GM23338 (cell line): ENCODE results near the gene CCDC184.

ENCODE experiments used
- CREB1 ChIP-seq: fragments of 250-450 bp; sonication (Bioruptor Pico); IDR thresholded peaks from 2 replicates; pipeline ENCODE4 v1.5.0; 2020; ENCODE audit warnings: low read depth, mild to moderate bottlenecking, moderate library complexity
- CTCF ChIP-seq, 2 experiments: fragments of 200-600 bp in 1 of 2; sonication (generic) in 1 of 2; conservative IDR thresholded peaks; 2 replicates each; pipeline versions ENCODE4 v1.5.1 to v1.6.1; 2016 to 2017; ENCODE audit warnings: antibody characterized with exemption in 2 of 2, low read depth in 2 of 2, mild to moderate bottlenecking in 2 of 2, moderate library complexity in 1 of 2
- ETS1 ChIP-seq: IDR thresholded peaks from 2 replicates; pipeline ENCODE4 v1.6.1; 2016; ENCODE audit warnings: antibody characterized with exemption
- EZH2 ChIP-seq: fragments of 200-600 bp; sonication (generic); IDR thresholded peaks from one replicate; pipeline ENCODE4 v1.8.0; 2017; ENCODE audit warnings: antibody characterized with exemption, mild to moderate bottlenecking, low read depth; ENCODE audit not compliant: unreplicated experiment
- EZH2phosphoT487 ChIP-seq: fragments of 200-600 bp; sonication (generic); IDR thresholded peaks from one replicate; pipeline ENCODE4 v1.8.1; 2018; ENCODE audit warnings: antibody characterized with exemption; ENCODE audit not compliant: unreplicated experiment
- JUNB ChIP-seq: IDR thresholded peaks from one replicate; pipeline ENCODE4 v1.6.1; 2016; ENCODE audit warnings: antibody characterized with exemption; ENCODE audit not compliant: unreplicated experiment
- NANOG ChIP-seq: IDR thresholded peaks from 2 replicates; pipeline ENCODE4 v1.6.1; 2016; ENCODE audit warnings: antibody characterized with exemption, borderline replicate concordance
- POLR2AphosphoS5 ChIP-seq: IDR thresholded peaks from 2 replicates; pipeline ENCODE4 v1.6.1; 2016; ENCODE audit warnings: antibody characterized with exemption, low read depth
- REST ChIP-seq: IDR thresholded peaks from one replicate; pipeline ENCODE4 v1.6.1; 2018; ENCODE audit warnings: antibody characterized with exemption; ENCODE audit not compliant: unreplicated experiment
- STAT1 ChIP-seq: IDR thresholded peaks from one replicate; pipeline ENCODE4 v1.6.1; 2016; ENCODE audit warnings: antibody characterized with exemption; ENCODE audit not compliant: unreplicated experiment
- ZNF114 ChIP-seq: fragments of 250-450 bp; sonication (Bioruptor Pico); IDR thresholded peaks from 2 replicates; pipeline ENCODE4 v1.5.0; 2020; ENCODE audit warnings: mild to moderate bottlenecking, moderate library complexity
- ZNF331 ChIP-seq: fragments of 250-450 bp; sonication (Bioruptor Pico); IDR thresholded peaks from 2 replicates; pipeline ENCODE4 v1.5.0; 2020; ENCODE audit warnings: low read depth, mild to moderate bottlenecking, moderate library complexity
- ZNF462 ChIP-seq: fragments of 250-450 bp; sonication (Bioruptor Pico); IDR thresholded peaks from 2 replicates; pipeline ENCODE4 v1.5.0; 2020; ENCODE audit warnings: mild to moderate bottlenecking, moderate library complexity

GRCh38 chr12:48157018-48157888, 26.2 kb upstream of the CCDC184 start, which contains the start of gene ASB8:
- TF ChIP-seq CTCF (conservative IDR thresholded peaks at IDR 0.05; ENCODE audit: low read depth in 2 of 2) (peak; percentile 23 to 51; a peak in 3 of 4 replicates), EZH2 (no peak), ZNF331 (CRISPR knock-in tag) (no peak), POLR2AphosphoS5 (peak; percentile 67; the same call in 1 of the 2 replicates), REST (no peak), EZH2phosphoT487 (no peak), JUNB (no peak), ZNF462 (CRISPR knock-in tag) (no peak), NANOG (no peak), CREB1 (CRISPR knock-in tag) (peak; percentile 46), STAT1 (no peak), ZNF114 (CRISPR knock-in tag) (no peak), ETS1 (peak; percentile 72)
